SK-N-SH (cell line): ENCODE measurements around the gene RFX7. TPM values are rescaled to one million over a fixed set of nuclear protein-coding genes. Genes with fewer than 3 reads are reported as not detected.
A peak's percentile ranks its signal among the peaks of the same experiment; 100 is the strongest.

Experiments used
- CTCF ChIA-PET: fragments of 300-600, 350-600 bp; formaldehyde crosslinking; extraction: SDS; loops from one replicate; lab custom pipeline; 2021; lab: Yijun Ruan, JAX
- POLR2A ChIA-PET: fragments of 350-600 bp; sonication (Branson Sonifier 250); formaldehyde crosslinking; extraction: SDS; loops from one replicate; lab custom pipeline; 2020; ENCODE audit warnings: antibody characterized with exemption, inconsistent platforms; lab: Yijun Ruan, JAX
- DNase-seq: peaks from one replicate; pipeline ENCODE4 v3.0.0; 2012
- H2AFZ ChIP-seq: fragments of 200-600 bp; sonication (generic); 2 replicates; pipeline ENCODE4 v1.8.1; 2016; ENCODE audit warnings: antibody characterized with exemption, mild to moderate bottlenecking, low read depth
- H3F3A ChIP-seq: fragments of 200-600 bp; sonication (generic); replicated peaks from 2 replicates; pipeline ENCODE3; 2016; ENCODE audit warnings: antibody characterized with exemption, mild to moderate bottlenecking; ENCODE audit not compliant: insufficient read depth
- H3K27ac ChIP-seq, 2 experiments: fragments of 200-500 bp in 1 of 2; fragments of 200-600 bp in 1 of 2; sonication (Bioruptor generic) in 1 of 2; sonication (generic), shearing (Covaris generic) in 1 of 2; 2 replicates each; pipeline versions ENCODE4 v1.5.1 to v1.6.1; 2014 to 2016; ENCODE audit warnings: low read depth in 2 of 2, inconsistent platforms in 1 of 2, low read length in 1 of 2, mild to moderate bottlenecking in 1 of 2, mixed read lengths in 1 of 2
- H3K27me3 ChIP-seq: fragments of 200-600 bp; sonication (generic), shearing (Covaris generic); 2 replicates; pipeline ENCODE4 v1.6.1; 2016; ENCODE audit warnings: mixed run types; ENCODE audit not compliant: insufficient read depth
- H3K36me3 ChIP-seq, 2 experiments: fragments of 200-500 bp in 1 of 2; fragments of 200-600 bp in 1 of 2; sonication (Bioruptor generic) in 1 of 2; sonication (generic) in 1 of 2; replicated peaks in 1 of 2; 2 replicates each; pipeline versions ENCODE3 to v1.5.1; 2014 to 2016; ENCODE audit warnings: low read length in 1 of 2, mild to moderate bottlenecking in 1 of 2; ENCODE audit not compliant: insufficient read depth in 2 of 2, control insufficient read depth in 1 of 2
- H3K4me1 ChIP-seq, 2 experiments: fragments of 200-500 bp in 1 of 2; fragments of 200-600 bp in 1 of 2; sonication (Bioruptor generic) in 1 of 2; sonication (generic), shearing (Covaris generic) in 1 of 2; 2 replicates each; pipeline versions ENCODE4 v1.5.1 to v1.6.1; 2014 to 2016; ENCODE audit warnings: low read depth in 1 of 2, low read length in 1 of 2, mixed run types in 1 of 2; ENCODE audit not compliant: insufficient read depth in 2 of 2, control insufficient read depth in 1 of 2
- H3K4me2 ChIP-seq: fragments of 200-600 bp; sonication (generic), shearing (Covaris generic); 2 replicates; pipeline ENCODE4 v1.6.1; 2017; ENCODE audit warnings: mixed run types
- H3K4me3 ChIP-seq, 2 experiments: fragments of 200-500 bp in 1 of 2; fragments of 200-600 bp in 1 of 2; sonication (Bioruptor generic) in 1 of 2; sonication (generic), shearing (Covaris generic) in 1 of 2; 2 replicates each; pipeline versions ENCODE4 v1.5.1 to v1.8.1; 2014 to 2016; ENCODE audit warnings: low read depth in 2 of 2, inconsistent platforms in 1 of 2, low read length in 1 of 2, mild to moderate bottlenecking in 1 of 2, mixed read lengths in 1 of 2, moderate library complexity in 1 of 2
- H3K79me2 ChIP-seq: fragments of 200-600 bp; sonication (generic); 2 replicates; pipeline ENCODE4 v1.8.1; 2017; ENCODE audit warnings: mild to moderate bottlenecking; ENCODE audit not compliant: insufficient read depth
- H3K9ac ChIP-seq: fragments of 200-600 bp; sonication (generic); 2 replicates; pipeline ENCODE4 v1.6.1; 2017; ENCODE audit warnings: mixed run types
- H3K9me2 ChIP-seq: fragments of 200-600 bp; sonication (generic); 2 replicates; pipeline ENCODE4 v1.6.1; 2017; ENCODE audit warnings: mixed run types
- H3K9me3 ChIP-seq: fragments of 200-600 bp; sonication (generic); 2 replicates; pipeline ENCODE4 v1.6.1; 2017; ENCODE audit warnings: mixed run types, mild to moderate bottlenecking, moderate library complexity
- H4K20me1 ChIP-seq: fragments of 200-600 bp; sonication (generic); 2 replicates; pipeline ENCODE4 v1.6.1; 2017; ENCODE audit warnings: mild to moderate bottlenecking, mixed run types; ENCODE audit not compliant: insufficient read depth
- CTCF ChIP-seq: fragments of 200-600 bp; sonication (generic); IDR thresholded peaks from 2 replicates; pipeline ENCODE4 v1.6.1; 2017; ENCODE audit warnings: antibody characterized with exemption, mild to moderate bottlenecking, moderate library complexity
- NFIC ChIP-seq: IDR thresholded peaks from 2 replicates; pipeline ENCODE4 v1.4.0; 2012; ENCODE audit warnings: borderline replicate concordance
- POLR2AphosphoS5 ChIP-seq: IDR thresholded peaks from 2 replicates; pipeline ENCODE4 v1.6.1; 2012; ENCODE audit warnings: low read depth, low read length
- RAD21 ChIP-seq: IDR thresholded peaks from 2 replicates; pipeline ENCODE4 v1.6.1; 2012; ENCODE audit warnings: mild to moderate bottlenecking, low read length
- RFX5 ChIP-seq: IDR thresholded peaks from 2 replicates; pipeline ENCODE4 v1.6.1; 2012; ENCODE audit warnings: mild to moderate bottlenecking, improper control_type of control experiment, low read length
- SIN3A ChIP-seq: IDR thresholded peaks from 2 replicates; pipeline ENCODE4 v1.6.1; 2012; ENCODE audit warnings: low read depth, mild to moderate bottlenecking, low read length, moderate library complexity, borderline replicate concordance
- SMC3 ChIP-seq: IDR thresholded peaks from 2 replicates; pipeline ENCODE4 v1.6.1; 2012; ENCODE audit warnings: low read depth, low read length, improper control_type of control experiment
- TEAD4 ChIP-seq: IDR thresholded peaks from 2 replicates; pipeline ENCODE4 v1.4.0; 2012; ENCODE audit warnings: mild to moderate bottlenecking, borderline replicate concordance; ENCODE audit not compliant: insufficient read depth
- WGBS: methylation state at CpG from one replicate; pipeline ENCODE4 v1.1.6; 2017; ENCODE audit warnings: low lambda C conversion rate; 5-methylcytosine and 5-hydroxymethylcytosine counted together
- polyA plus RNA-seq, 3 experiments: library from polyadenylated mRNA; depleted of rRNA; stranded (reverse); fragments of >200 nt; gene quantifications; 2 replicates each; pipeline ENCODE4 v1.2.3, GENCODE V29; 2012
- TF ChIP-seq, protein P1 (sequence below): IDR thresholded peaks from 2 replicates; pipeline ENCODE4 v1.4.0; 2012; ENCODE audit warnings: low read depth, borderline replicate concordance

RFX7 gene
- polyA plus RNA-seq, 1 of the 3 experiments (the other 2 are of a cell fraction) = 2.7 TPM

DNA sequence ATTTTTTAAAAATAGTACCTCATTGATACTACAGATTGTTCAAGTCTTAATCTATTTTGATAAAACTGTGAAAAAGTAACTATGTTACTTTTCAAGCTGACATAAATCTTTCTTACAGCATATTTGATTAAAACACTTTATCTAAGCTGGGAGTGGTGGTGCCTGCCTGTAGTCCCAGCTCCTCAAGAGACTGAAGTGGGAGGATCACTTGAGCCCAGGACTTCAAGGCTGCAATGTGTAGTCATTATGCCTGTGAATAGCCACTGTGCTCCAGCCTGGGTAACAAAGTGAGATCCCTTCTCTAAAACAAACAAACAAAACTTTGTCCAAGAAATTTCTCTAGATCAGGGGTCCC lies 190.7 kb downstream of the RFX7 start:
- Histone ChIP-seq H2AFZ (peak overlapping the region; percentile 12; the same call in 1 of the 2 replicates), H3K27ac (peak overlapping the region in 1 of 2 experiments; percentile 62; a peak in 2 of 4 replicates), H3K9ac (no peak overlapping the region), H4K20me1 (no peaks in the 10 kb centered on the region), H3F3A (peaks cover 12% of the 10 kb centered on the region), H3K4me2 (no peak overlapping the region), H3K79me2 (no peaks in the 10 kb centered on the region), H3K4me3 (no peak overlapping the region), H3K9me2 (no peaks in the 10 kb centered on the region), H3K9me3 (no peaks in the 10 kb centered on the region), H3K36me3 (no peaks in the 10 kb centered on the region), H3K4me1 (peaks cover 4 to 10% of the 10 kb centered on the region in 2 experiments; a peak in 1 of 4 replicates), H3K27me3 (no peaks in the 10 kb centered on the region)
- ChIA-PET CTCF (interaction anchor here (0.6 to 2.8 kb wide), 19 partner anchors 9 to 376 kb away, joined by 3 to 11 read pairs (median 3); partner anchors contain the start of gene NEDD4), POLR2A (no interaction called here)
- TF ChIP-seq TEAD4 (no peak), NFIC (no peak)
- TF ChIP-seq, protein P1, sequence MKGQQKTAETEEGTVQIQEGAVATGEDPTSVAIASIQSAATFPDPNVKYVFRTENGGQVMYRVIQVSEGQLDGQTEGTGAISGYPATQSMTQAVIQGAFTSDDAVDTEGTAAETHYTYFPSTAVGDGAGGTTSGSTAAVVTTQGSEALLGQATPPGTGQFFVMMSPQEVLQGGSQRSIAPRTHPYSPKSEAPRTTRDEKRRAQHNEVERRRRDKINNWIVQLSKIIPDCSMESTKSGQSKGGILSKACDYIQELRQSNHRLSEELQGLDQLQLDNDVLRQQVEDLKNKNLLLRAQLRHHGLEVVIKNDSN = no peak
- DNase-seq = no peak

GRCh38 chr15:56052395-56053045 lies 191.2 kb downstream of the RFX7 start:
- Histone ChIP-seq H3K27ac (peak overlapping the region; percentile 19 to 62), H3K4me2 (no peak overlapping the region), H3F3A (peaks cover 12% of the 10 kb centered on the region), H3K4me3 (no peak overlapping the region), H3K9me3 (no peaks in the 10 kb centered on the region), H3K4me1 (peaks cover 4 to 10% of the 10 kb centered on the region in 2 experiments; a peak in 1 of 4 replicates), H3K36me3 (no peaks in the 10 kb centered on the region), H2AFZ (peak overlapping the region; percentile 12; the same call in 1 of the 2 replicates), H3K79me2 (no peaks in the 10 kb centered on the region), H3K9me2 (no peaks in the 10 kb centered on the region), H4K20me1 (no peaks in the 10 kb centered on the region), H3K27me3 (no peaks in the 10 kb centered on the region), H3K9ac (no peak overlapping the region)
- POLR2A ChIA-PET = no interaction called here
- peak; percentile 36 for DNase-seq
- CTCF ChIA-PET = interaction anchor here (0.6 to 2.8 kb wide), 18 partner anchors 9 to 155 kb away, joined by 3 to 11 read pairs (median 4); partner anchors contain the start of gene NEDD4
- TF ChIP-seq POLR2AphosphoS5 (no peak), SIN3A (no peak), SMC3 (peak; percentile 62), CTCF (peak; percentile 84), RFX5 (no peak), RAD21 (peak; percentile 76)
- WGBS = 0% methylated on average over 2 of the region's 2 CpGs
